GM12891 (cell line): Measurements from ENCODE around the gene HMGB4.

Experiments
- PAX5 ChIP-seq: IDR thresholded peaks from 2 replicates; pipeline ENCODE4 v1.6.1; 2011; ENCODE audit warnings: low read length, moderate library complexity, mild to moderate bottlenecking; ENCODE audit not compliant: insufficient read depth, severe bottlenecking
- POLR2A ChIP-seq: IDR thresholded peaks from 2 replicates; pipeline ENCODE4 v1.6.1; 2011; ENCODE audit warnings: low read depth, low read length, control low read depth
- POLR2AphosphoS5 ChIP-seq: IDR thresholded peaks from 2 replicates; pipeline ENCODE4 v1.6.1; 2011; ENCODE audit warnings: low read depth, low read length, control low read depth
- SPI1 ChIP-seq: IDR thresholded peaks from 2 replicates; pipeline ENCODE4 v1.6.1; 2011; ENCODE audit warnings: low read depth, low read length, control low read depth
- TAF1 ChIP-seq: IDR thresholded peaks from 2 replicates; pipeline ENCODE4 v1.6.1; 2011; ENCODE audit warnings: low read depth, low read length, control low read depth

- TF ChIP-seq TAF1: no peak
- TF ChIP-seq POLR2AphosphoS5: no peak
- TF ChIP-seq POLR2A: no peak
- no peak for TF ChIP-seq SPI1
- TF ChIP-seq PAX5: no peak
These were observed 38.4 kb upstream of the HMGB4 start for GRCh38 chr1:33825506-33825905.
